ENCODE data around the gene ASIC5. TPM values are rescaled to one million over a fixed set of nuclear protein-coding genes. Genes with fewer than 3 reads are reported as not detected.

Gene ASIC5
- total RNA-seq, 5 donors from 2014 or later (not counting 1 experiment from before 2014, with no cell fraction given) = not detected

DNA sequence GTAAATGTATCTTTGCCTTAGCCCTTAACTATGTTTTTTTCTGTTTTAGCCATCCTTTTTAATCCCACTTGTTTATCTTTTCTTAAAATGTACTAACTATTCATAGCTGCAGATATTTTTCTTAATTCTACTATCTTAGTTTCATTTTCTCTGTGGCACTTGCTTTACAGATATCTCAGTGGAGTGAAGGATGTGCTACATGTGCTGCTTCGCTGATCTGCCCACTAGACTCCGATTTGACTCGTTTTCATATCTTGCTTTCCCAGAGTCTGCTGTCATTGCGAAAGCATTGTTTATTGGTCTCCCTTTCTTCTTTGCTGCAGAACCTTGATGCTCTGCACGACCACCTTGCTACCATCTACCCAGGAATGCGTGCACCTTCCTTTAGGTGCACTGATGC is 76.7 kb downstream of the ASIC5 start:
- peaks cover 0 to 2% of the 10 kb centered on the region in 2 experiments for H3K27me3 ChIP-seq (replicated peaks in 1 of 2; ENCODE audit: control insufficient read depth in 2 of 2, extremely low read depth in 1 of 2, insufficient read depth in 2 of 2, low read length in 1 of 2)
- H3K36me3 ChIP-seq (ENCODE audit: control insufficient read depth in 2 of 2, extremely low read depth in 1 of 2, insufficient read depth in 1 of 2, low read length in 1 of 2) = no peaks in the 10 kb centered on the region
- peaks cover 0 to 13% of the 10 kb centered on the region in 2 donors for H3K27me3 Mint-ChIP-seq
- ATAC-seq (replicated peaks in 1 of 4) (no peak), DNase-seq (no peak)
- H3K36me3 Mint-ChIP-seq = no peaks in the 10 kb centered on the region
- H3K4me3 ChIP-seq (ENCODE audit: control insufficient read depth in 1 of 2, extremely low read depth in 1 of 2, low read length in 1 of 2) = no peak overlapping the region
- no peak overlapping the region for H3K27ac Mint-ChIP-seq
- no peak overlapping the region for H3K27ac ChIP-seq (ENCODE audit: low read length)
- H3K9me3 Mint-ChIP-seq = no peaks in the 10 kb centered on the region
- H3K4me3 Mint-ChIP-seq = no peak overlapping the region
- ChIA-PET POLR2A (no interaction called here), CTCF (no interaction called here)
- peaks cover 0 to 7% (median 2%) of the 10 kb centered on the region in 3 donors for H3K4me1 Mint-ChIP-seq
- 73% methylated on average over 5 of the region's 6 CpGs for WGBS (ENCODE audit: insufficient coverage)
- no peaks in the 10 kb centered on the region for H3K9me3 ChIP-seq
- no peaks in the 10 kb centered on the region for H3K4me1 ChIP-seq (ENCODE audit: control insufficient read depth in 1 of 2, extremely low read depth in 1 of 2, insufficient read depth in 2 of 2, low read length in 2 of 2)

GRCh38 chr4:155787113-155787710 is 78.9 kb downstream of the ASIC5 start:
- H3K36me3 Mint-ChIP-seq = no peaks in the 10 kb centered on the region
- no peaks in the 10 kb centered on the region for H3K9me3 ChIP-seq
- peaks cover 0 to 7% (median 2%) of the 10 kb centered on the region in 3 donors for H3K4me1 Mint-ChIP-seq
- no peak overlapping the region for H3K4me3 ChIP-seq (ENCODE audit: control insufficient read depth in 1 of 2, extremely low read depth in 1 of 2, low read length in 1 of 2)
- ChIA-PET CTCF (interaction anchor here (0.6 to 1.4 kb wide), 4 partner anchors 14 to 344 kb away, joined by 3 read pairs; no protein-coding TSS in a partner anchor), POLR2A (no interaction called here)
- ATAC-seq (replicated peaks in 1 of 4) (peak in 2 of 4 experiments; percentile 54 to 74), DNase-seq (peak in 1 of 35 experiments; percentile 46)
- H3K36me3 ChIP-seq (ENCODE audit: control insufficient read depth in 2 of 2, extremely low read depth in 1 of 2, insufficient read depth in 1 of 2, low read length in 1 of 2) = no peaks in the 10 kb centered on the region
- no peak overlapping the region for H3K27ac ChIP-seq (ENCODE audit: low read length)
- no peaks in the 10 kb centered on the region for H3K27me3 ChIP-seq (replicated peaks in 1 of 2; ENCODE audit: control insufficient read depth in 2 of 2, extremely low read depth in 1 of 2, insufficient read depth in 2 of 2, low read length in 1 of 2)
- H3K9me3 Mint-ChIP-seq = no peaks in the 10 kb centered on the region
- H3K4me3 Mint-ChIP-seq = no peak overlapping the region
- no peak overlapping the region for H3K27ac Mint-ChIP-seq
- peaks cover 0 to 13% of the 10 kb centered on the region in 2 donors for H3K27me3 Mint-ChIP-seq
- no CpG with 5 or more reads among the region's 5 CpGs for WGBS (ENCODE audit: insufficient coverage)
- no peaks in the 10 kb centered on the region for H3K4me1 ChIP-seq (ENCODE audit: control insufficient read depth in 1 of 2, extremely low read depth in 1 of 2, insufficient read depth in 2 of 2, low read length in 2 of 2)

- ChIA-PET POLR2A (no interaction called here), CTCF (interaction anchor here in 1 of 2 donors (0.7 to 1.0 kb wide), 2 partner anchors 13 to 1448 kb away, joined by 3 read pairs; no protein-coding TSS in a partner anchor)
- Mint-ChIP-seq H3K36me3 (no peaks in the 10 kb centered on the region), H3K9me3 (no peaks in the 10 kb centered on the region), H3K4me3 (no peak overlapping the region), H3K27ac (no peak overlapping the region), H3K27me3 (peaks cover 0 to 13% of the 10 kb centered on the region in 2 donors), H3K4me1 (peaks cover 0 to 7% (median 2%) of the 10 kb centered on the region in 3 donors)
- Histone ChIP-seq H3K27ac (ENCODE audit: low read length) (no peak overlapping the region), H3K9me3 (no peaks in the 10 kb centered on the region), H3K27me3 (replicated peaks in 1 of 2; ENCODE audit: control insufficient read depth in 2 of 2, extremely low read depth in 1 of 2, insufficient read depth in 2 of 2, low read length in 1 of 2) (no peaks in the 10 kb centered on the region), H3K4me3 (ENCODE audit: control insufficient read depth in 1 of 2, extremely low read depth in 1 of 2, low read length in 1 of 2) (no peak overlapping the region), H3K4me1 (ENCODE audit: control insufficient read depth in 1 of 2, extremely low read depth in 1 of 2, insufficient read depth in 2 of 2, low read length in 2 of 2) (no peaks in the 10 kb centered on the region), H3K36me3 (ENCODE audit: control insufficient read depth in 2 of 2, extremely low read depth in 1 of 2, insufficient read depth in 1 of 2, low read length in 1 of 2) (no peaks in the 10 kb centered on the region)
- 40% methylated on average over 1 of the region's 1 CpG for WGBS (ENCODE audit: insufficient coverage)
- ATAC-seq (replicated peaks in 1 of 4) = no peak
- no peak for DNase-seq
Measured at GRCh38 chr4:155785828-155786227, 80.2 kb downstream of the ASIC5 start.

DNA sequence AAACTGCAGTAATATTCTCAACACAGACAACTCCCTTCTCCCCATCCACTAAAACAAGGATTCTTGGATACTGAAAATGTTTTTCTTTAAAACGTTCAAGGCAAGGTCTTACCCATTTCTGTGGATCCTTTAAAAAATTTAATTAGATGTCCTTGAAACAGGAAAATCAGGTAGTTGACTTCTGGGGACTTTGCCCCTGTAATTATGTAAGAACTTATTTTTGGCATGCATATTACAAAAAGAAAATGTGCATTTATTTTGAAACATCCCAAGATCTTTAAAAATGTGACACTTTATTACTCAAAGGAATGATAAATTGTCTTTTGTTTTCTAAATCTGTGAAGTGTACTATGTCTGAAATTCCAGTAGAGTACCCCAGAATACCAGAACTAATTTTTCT is 81.4 kb downstream of the ASIC5 start:
- H3K9me3 Mint-ChIP-seq = no peaks in the 10 kb centered on the region
- CTCF ChIA-PET = no interaction called here
- no peaks in the 10 kb centered on the region for H3K36me3 Mint-ChIP-seq
- H3K9me3 ChIP-seq = no peaks in the 10 kb centered on the region
- H3K4me1 Mint-ChIP-seq = peaks cover 0 to 7% (median 2%) of the 10 kb centered on the region in 3 donors
- no peak overlapping the region for H3K4me3 Mint-ChIP-seq
- no peak overlapping the region for H3K4me3 ChIP-seq (ENCODE audit: control insufficient read depth in 1 of 2, extremely low read depth in 1 of 2, low read length in 1 of 2)
- no peaks in the 10 kb centered on the region for H3K36me3 ChIP-seq (ENCODE audit: control insufficient read depth in 2 of 2, extremely low read depth in 1 of 2, insufficient read depth in 1 of 2, low read length in 1 of 2)
- no CpG with 5 or more reads among the region's 1 CpG for WGBS (ENCODE audit: insufficient coverage)
- peaks cover 0 to 17% of the 10 kb centered on the region in 2 donors for H3K27me3 Mint-ChIP-seq
- H3K27me3 ChIP-seq (replicated peaks in 1 of 2; ENCODE audit: control insufficient read depth in 2 of 2, extremely low read depth in 1 of 2, insufficient read depth in 2 of 2, low read length in 1 of 2) = no peaks in the 10 kb centered on the region
- H3K27ac ChIP-seq (ENCODE audit: low read length) = no peak overlapping the region
- H3K27ac Mint-ChIP-seq = no peak overlapping the region
- H3K4me1 ChIP-seq (ENCODE audit: control insufficient read depth in 1 of 2, extremely low read depth in 1 of 2, insufficient read depth in 2 of 2, low read length in 2 of 2) = no peaks in the 10 kb centered on the region
- DNase-seq (no peak), ATAC-seq (replicated peaks in 1 of 4) (no peak)
- POLR2A ChIA-PET = no interaction called here

- Mint-ChIP-seq H3K27ac (no peak overlapping the region), H3K4me3 (no peak overlapping the region), H3K4me1 (no peaks in the 10 kb centered on the region), H3K36me3 (no peaks in the 10 kb centered on the region), H3K27me3 (peaks cover 0 to 4% of the 10 kb centered on the region in 2 donors), H3K9me3 (no peaks in the 10 kb centered on the region)
- Histone ChIP-seq H3K4me1 (ENCODE audit: control insufficient read depth in 1 of 2, extremely low read depth in 1 of 2, insufficient read depth in 2 of 2, low read length in 2 of 2) (no peaks in the 10 kb centered on the region), H3K36me3 (ENCODE audit: control insufficient read depth in 2 of 2, extremely low read depth in 1 of 2, insufficient read depth in 1 of 2, low read length in 1 of 2) (no peaks in the 10 kb centered on the region), H3K4me3 (ENCODE audit: control insufficient read depth in 1 of 2, extremely low read depth in 1 of 2, low read length in 1 of 2) (no peak overlapping the region), H3K9me3 (no peaks in the 10 kb centered on the region), H3K27ac (ENCODE audit: low read length) (no peak overlapping the region), H3K27me3 (replicated peaks in 1 of 2; ENCODE audit: control insufficient read depth in 2 of 2, extremely low read depth in 1 of 2, insufficient read depth in 2 of 2, low read length in 1 of 2) (no peaks in the 10 kb centered on the region)
- DNase-seq = no peak
- ChIA-PET CTCF (no interaction called here), POLR2A (no interaction called here)
- ATAC-seq (replicated peaks in 1 of 4) = no peak
- 89% methylated on average over 1 of the region's 4 CpGs for WGBS (ENCODE audit: insufficient coverage)
Measured at GRCh38 chr4:155781249-155781831, 84.7 kb downstream of the ASIC5 start.

- no peaks in the 10 kb centered on the region for H3K9me3 Mint-ChIP-seq
- no peaks in the 10 kb centered on the region for H3K36me3 Mint-ChIP-seq
- DNase-seq (no peak), ATAC-seq (replicated peaks in 1 of 4) (no peak)
- Histone ChIP-seq H3K4me1 (ENCODE audit: control insufficient read depth in 1 of 2, extremely low read depth in 1 of 2, insufficient read depth in 2 of 2, low read length in 2 of 2) (no peaks in the 10 kb centered on the region), H3K9me3 (no peaks in the 10 kb centered on the region), H3K36me3 (ENCODE audit: control insufficient read depth in 2 of 2, extremely low read depth in 1 of 2, insufficient read depth in 1 of 2, low read length in 1 of 2) (no peaks in the 10 kb centered on the region), H3K27me3 (replicated peaks in 1 of 2; ENCODE audit: control insufficient read depth in 2 of 2, extremely low read depth in 1 of 2, insufficient read depth in 2 of 2, low read length in 1 of 2) (no peaks in the 10 kb centered on the region), H3K27ac (ENCODE audit: low read length) (no peak overlapping the region), H3K4me3 (ENCODE audit: control insufficient read depth in 1 of 2, extremely low read depth in 1 of 2, low read length in 1 of 2) (no peak overlapping the region)
- H3K4me1 Mint-ChIP-seq = no peaks in the 10 kb centered on the region
- WGBS (ENCODE audit: insufficient coverage) = no CpG with 5 or more reads among the region's 1 CpG
- H3K4me3 Mint-ChIP-seq = no peak overlapping the region
- ChIA-PET POLR2A (no interaction called here), CTCF (no interaction called here)
- peaks cover 0 to 4% of the 10 kb centered on the region in 2 donors for H3K27me3 Mint-ChIP-seq
- H3K27ac Mint-ChIP-seq = no peak overlapping the region
Measured at GRCh38 chr4:155780775-155781174, 85.3 kb downstream of the ASIC5 start.
